ENCODE measurements around the gene INPP5D.

GRCh38 chr2:233118648-233119000 lies 58.5 kb downstream of the INPP5D start:
- TF ChIP-seq CTCF (IDR thresholded peaks at IDR 0.05) (no peak), EZH2 (IDR thresholded peaks at IDR 0.05; ENCODE audit: borderline replicate concordance, insufficient read depth, low read depth, low read length, poor library complexity, severe bottlenecking) (no peak)
